Karpas-422 (cell line): ENCODE results near the gene VPS11. TPM values are rescaled to one million over a fixed set of nuclear protein-coding genes. Genes with fewer than 3 reads are reported as not detected.
A peak's percentile ranks its signal among the peaks of the same experiment; 100 is the strongest.

Source experiments
- DNase-seq: peaks from one replicate; pipeline ENCODE4 v3.0.0-alpha.2; 2015
- H2AFZ ChIP-seq: fragments of 200-600 bp; sonication (generic); 2 replicates; pipeline ENCODE4 v1.6.1; 2014; ENCODE audit warnings: antibody characterized with exemption, low read length, mixed read lengths
- H3K27ac ChIP-seq: fragments of 200-600 bp; sonication (generic); 2 replicates; pipeline ENCODE4 v1.5.1; 2014; ENCODE audit warnings: mild to moderate bottlenecking, low read length, moderate library complexity
- H3K27me3 ChIP-seq: fragments of 200-600 bp; sonication (generic); 2 replicates; pipeline ENCODE4 v1.6.1; 2014; ENCODE audit warnings: low read length, mixed read lengths
- H3K36me3 ChIP-seq: fragments of 200-600 bp; sonication (generic); 2 replicates; pipeline ENCODE4 v1.6.1; 2014; ENCODE audit warnings: low read length, mixed read lengths; ENCODE audit not compliant: insufficient read depth
- H3K4me1 ChIP-seq: fragments of 200-600 bp; sonication (generic); 2 replicates; pipeline ENCODE4 v1.6.1; 2014; ENCODE audit warnings: mild to moderate bottlenecking, low read length, mixed read lengths
- H3K4me2 ChIP-seq: fragments of 200-600 bp; sonication (generic); 2 replicates; pipeline ENCODE4 v1.6.1; 2014; ENCODE audit warnings: low read length, low read depth, mild to moderate bottlenecking; ENCODE audit not compliant: poor library complexity, severe bottlenecking
- H3K4me3 ChIP-seq: fragments of 200-600 bp; sonication (generic); 2 replicates; pipeline ENCODE4 v1.5.1; 2014; ENCODE audit warnings: mild to moderate bottlenecking, antibody characterized with exemption, low read length, mixed read lengths
- H3K79me2 ChIP-seq: fragments of 200-600 bp; sonication (generic); 2 replicates; pipeline ENCODE4 v1.6.1; 2014; ENCODE audit warnings: mild to moderate bottlenecking, low read length, mixed read lengths
- H3K9ac ChIP-seq: fragments of 200-600 bp; sonication (generic); 2 replicates; pipeline ENCODE4 v1.6.0; 2014; ENCODE audit warnings: low read length
- H3K9me2 ChIP-seq: fragments of 200-600 bp; sonication (generic), shearing (Covaris generic); replicated peaks from 2 replicates; pipeline ENCODE4 v1.6.0; 2014; ENCODE audit warnings: mild to moderate bottlenecking, low read length, moderate library complexity; ENCODE audit not compliant: insufficient read depth
- H3K9me3 ChIP-seq: fragments of 300-700, 200-600 bp; sonication (generic); 2 replicates; pipeline ENCODE4 v1.6.1; 2014; ENCODE audit warnings: low read length, mixed read lengths
- H4K20me1 ChIP-seq: fragments of 200-600 bp; sonication (generic); 2 replicates; pipeline ENCODE4 v1.6.1; 2014; ENCODE audit warnings: mild to moderate bottlenecking, antibody characterized with exemption, low read length, low read depth; ENCODE audit not compliant: insufficient read depth
- total RNA-seq: library from RNA; depleted of rRNA; stranded (reverse); fragments of >200 nt; shearing (Covaris generic); gene quantifications from 2 replicates; pipeline ENCODE4 v1.2.3, GENCODE V29; 2014; ENCODE audit warnings: low replicate concordance; rRNA removed

The VPS11 gene
- 19.2 and 25.5 TPM in 2 replicates for total RNA-seq

GRCh38 chr11:119067371-119068222, at the start of gene VPS11:
VPS11 (plus strand) TSS chr11:119067818; CDS start chr11:119067824, 6 bp downstream.
- H3K9ac ChIP-seq = peak within 1 kb of the TSS; percentile 73
- H3K36me3 ChIP-seq = no peaks in the 10 kb centered on the region
- peaks cover 8% of the 10 kb centered on the region for H3K4me1 ChIP-seq
- no peaks in the 10 kb centered on the region for H3K9me2 ChIP-seq
- H3K9me3 ChIP-seq = no peaks in the 10 kb centered on the region
- H3K4me3 ChIP-seq = peak within 1 kb of the TSS; percentile 71
- DNase-seq = peak; percentile 95
- H3K4me2 ChIP-seq = peak within 1 kb of the TSS; percentile 61
- H3K79me2 ChIP-seq = peaks cover 23% of the 10 kb centered on the region
- no peaks in the 10 kb centered on the region for H4K20me1 ChIP-seq
- 0 out of 2 replicates have a peak within 1 kb of the TSS, but pooled peaks have one; percentile 23 for H2AFZ ChIP-seq
- no peaks in the 10 kb centered on the region for H3K27me3 ChIP-seq
- H3K27ac ChIP-seq = no peak within 1 kb of the TSS; the same call in 1 of the 2 replicates

- Histone ChIP-seq H2AFZ (peak within 1 kb of the TSS; percentile 86; the same call in 1 of the 2 replicates), H3K9me3 (no peaks in the 10 kb centered on the region), H3K9me2 (no peaks in the 10 kb centered on the region), H4K20me1 (no peaks in the 10 kb centered on the region; the same call in 1 of the 2 replicates), H3K4me1 (peaks cover 18% of the 10 kb centered on the region), H3K4me2 (peak within 1 kb of the TSS; percentile 82), H3K9ac (peak within 1 kb of the TSS; percentile 96), H3K36me3 (peaks cover 33% of the 10 kb centered on the region), H3K27ac (peak within 1 kb of the TSS; percentile 86), H3K27me3 (no peaks in the 10 kb centered on the region), H3K79me2 (peaks cover 48% of the 10 kb centered on the region), H3K4me3 (peak within 1 kb of the TSS; percentile 91)
- peak; percentile 95 for DNase-seq
These were observed 49.3 kb upstream of the VPS11 start, which contains the start of the genes RPS25 and TRAPPC4 for GRCh38 chr11:119018074-119018938. RPS25 (minus strand) TSS chr11:119018343; CDS start chr11:119018284, 59 bp downstream. TRAPPC4 (plus strand) TSS chr11:119018766; CDS start chr11:119018796, 30 bp downstream.

DNA sequence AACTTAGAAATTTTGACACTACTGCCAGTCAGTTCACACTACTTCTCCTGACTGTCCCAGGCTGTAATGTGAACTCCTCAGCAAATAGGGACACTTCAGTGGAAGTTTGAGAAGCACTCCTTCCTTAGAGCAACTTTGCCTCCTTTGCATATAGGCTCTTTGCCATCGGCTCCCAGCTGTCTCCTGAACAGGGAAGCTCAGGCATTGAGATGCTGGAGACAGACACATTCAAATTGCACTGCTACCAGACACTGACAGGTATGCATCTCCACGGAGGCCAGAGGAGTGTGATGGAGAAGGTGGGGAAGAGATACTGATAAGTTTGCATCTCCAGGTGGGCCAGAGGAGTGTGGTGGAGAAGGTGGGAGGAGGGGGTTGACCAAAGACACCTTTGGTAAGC, 47.6 kb upstream of the VPS11 start:
- Histone ChIP-seq H3K9ac (peak overlapping the region; percentile 96), H3K27me3 (no peaks in the 10 kb centered on the region), H3K9me2 (no peaks in the 10 kb centered on the region), H2AFZ (no peak overlapping the region), H4K20me1 (no peaks in the 10 kb centered on the region; the same call in 1 of the 2 replicates), H3K36me3 (peaks cover 21% of the 10 kb centered on the region), H3K4me1 (peaks cover 21% of the 10 kb centered on the region), H3K4me3 (peak overlapping the region; percentile 91), H3K79me2 (peaks cover 48% of the 10 kb centered on the region), H3K27ac (no peak overlapping the region), H3K9me3 (no peaks in the 10 kb centered on the region), H3K4me2 (peak overlapping the region; percentile 82)
- DNase-seq = no peak

- no peaks in the 10 kb centered on the region for H3K9me3 ChIP-seq
- H2AFZ ChIP-seq = no peak overlapping the region
- no peak overlapping the region for H3K4me3 ChIP-seq
- peaks cover 42% of the 10 kb centered on the region for H3K79me2 ChIP-seq
- H3K27ac ChIP-seq = no peak overlapping the region
- peaks cover 5% of the 10 kb centered on the region for H3K36me3 ChIP-seq
- H3K4me1 ChIP-seq = peaks cover 21% of the 10 kb centered on the region
- DNase-seq = no peak
- no peak overlapping the region for H3K9ac ChIP-seq
- H3K9me2 ChIP-seq = no peaks in the 10 kb centered on the region
- H3K27me3 ChIP-seq = no peaks in the 10 kb centered on the region
- no peaks in the 10 kb centered on the region; the same call in 1 of the 2 replicates for H4K20me1 ChIP-seq
- no peak overlapping the region for H3K4me2 ChIP-seq
These were observed 46.0 kb upstream of the VPS11 start for GRCh38 chr11:119021631-119022030.

DNA sequence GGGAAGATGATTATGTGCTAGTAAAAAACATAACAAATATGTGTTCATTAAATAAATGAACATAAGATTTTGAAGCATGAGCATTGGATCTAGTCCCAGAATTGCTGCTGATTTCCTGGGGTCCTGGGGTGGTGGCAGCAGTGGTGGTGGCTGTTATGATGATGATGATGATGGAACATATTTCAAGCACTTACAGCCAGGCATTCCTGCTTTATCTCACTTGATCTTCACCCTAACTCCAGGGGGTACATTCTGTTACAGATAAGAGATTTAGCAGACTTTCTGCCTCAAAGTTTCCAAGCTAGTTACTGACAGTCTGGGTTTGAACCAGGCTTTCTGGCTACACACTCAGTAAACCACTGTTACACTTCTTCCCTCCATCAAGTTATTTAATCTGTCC, 43.9 kb upstream of the VPS11 start:
- Histone ChIP-seq H3K4me1 (peaks cover 22% of the 10 kb centered on the region), H4K20me1 (no peaks in the 10 kb centered on the region; the same call in 1 of the 2 replicates), H3K4me3 (no peak overlapping the region), H3K9me2 (no peaks in the 10 kb centered on the region), H3K36me3 (no peaks in the 10 kb centered on the region), H3K4me2 (no peak overlapping the region), H2AFZ (no peak overlapping the region), H3K9me3 (no peaks in the 10 kb centered on the region), H3K79me2 (peaks cover 28% of the 10 kb centered on the region), H3K9ac (no peak overlapping the region), H3K27me3 (no peaks in the 10 kb centered on the region), H3K27ac (no peak overlapping the region)
- DNase-seq = no peak

DNA sequence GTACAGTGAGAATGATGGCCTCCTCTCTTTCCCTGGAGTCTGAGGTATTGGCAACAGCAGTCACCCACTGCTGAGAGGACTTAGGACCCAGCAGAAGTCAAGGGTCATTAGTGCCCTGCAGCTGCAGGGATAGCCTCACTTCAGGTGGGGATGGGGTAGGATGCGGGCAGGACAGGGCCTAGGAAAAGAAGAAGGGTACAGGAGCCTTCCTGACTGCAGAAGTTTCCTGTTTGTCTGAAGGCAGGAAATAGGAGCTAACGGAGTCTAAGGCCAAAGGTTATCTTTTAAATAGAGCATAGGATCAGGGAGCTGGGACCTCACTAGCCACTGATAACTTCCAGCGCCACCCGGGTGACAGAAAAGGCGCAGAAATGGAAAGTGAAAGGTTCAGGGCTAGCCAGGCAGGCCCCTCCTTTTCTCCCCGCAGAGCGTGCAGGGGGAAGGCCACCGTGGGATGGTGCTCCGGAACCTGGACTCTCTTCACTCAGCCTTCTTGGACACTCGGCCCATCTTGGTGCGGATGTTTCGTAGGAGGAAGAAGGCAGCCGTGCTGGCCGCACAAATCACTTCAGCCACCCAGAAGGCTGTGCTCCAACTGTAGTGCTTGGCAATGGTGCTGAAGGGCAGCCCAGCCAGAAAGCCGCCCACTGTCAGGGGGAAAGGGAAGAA, 43.1 kb upstream of the VPS11 start:
- Histone ChIP-seq H2AFZ (no peak overlapping the region), H3K4me2 (no peak overlapping the region), H3K27ac (no peak overlapping the region), H3K27me3 (no peaks in the 10 kb centered on the region), H3K79me2 (peaks cover 25% of the 10 kb centered on the region), H3K4me3 (no peak overlapping the region), H3K9ac (no peak overlapping the region), H3K4me1 (peaks cover 30% of the 10 kb centered on the region), H4K20me1 (no peaks in the 10 kb centered on the region), H3K9me2 (no peaks in the 10 kb centered on the region), H3K9me3 (no peaks in the 10 kb centered on the region), H3K36me3 (no peaks in the 10 kb centered on the region)
- DNase-seq = no peak

- Histone ChIP-seq H3K9ac (no peak overlapping the region), H3K79me2 (peaks cover 23% of the 10 kb centered on the region)
These were observed 42.5 kb upstream of the VPS11 start for GRCh38 chr11:119025099-119025473.

More at GRCh38 chr11:119025099-119025473, 42.5 kb upstream of the VPS11 start:
- Histone ChIP-seq H3K4me1 (peaks cover 30% of the 10 kb centered on the region), H3K4me3 (no peak overlapping the region), H3K9me2 (no peaks in the 10 kb centered on the region), H3K9me3 (no peaks in the 10 kb centered on the region), H3K36me3 (no peaks in the 10 kb centered on the region), H3K27me3 (no peaks in the 10 kb centered on the region), H4K20me1 (no peaks in the 10 kb centered on the region), H2AFZ (no peak overlapping the region), H3K4me2 (no peak overlapping the region), H3K27ac (no peak overlapping the region)
- DNase-seq = no peak
